Smooth muscle cell (in vitro differentiated cells): ENCODE measurements around the gene AGO4. TPM values are rescaled to one million over a fixed set of nuclear protein-coding genes. Genes with fewer than 3 reads are reported as not detected.

Source experiments
- DNase-seq: peaks from one replicate; lab custom pipeline; 2025; ENCODE audit not compliant: unreplicated experiment; lab: John Stamatoyannopoulos, UW
- H2AFZ ChIP-seq: fragments of 200-600 bp; sonication (generic); 2 replicates; pipeline ENCODE4 v1.6.0; 2016; ENCODE audit warnings: antibody characterized with exemption, low read depth, mild to moderate bottlenecking
- H3F3A ChIP-seq: fragments of 200-600 bp; sonication (generic); 2 replicates; pipeline ENCODE4 v1.6.0; 2017; ENCODE audit warnings: antibody characterized with exemption, low read depth
- H3K27ac ChIP-seq: fragments of 200-600 bp; sonication (generic); 2 replicates; pipeline ENCODE4 v1.5.1; 2016; ENCODE audit warnings: low read depth, mild to moderate bottlenecking
- H3K27me3 ChIP-seq: fragments of 200-600 bp; sonication (generic); 2 replicates; pipeline ENCODE4 v1.6.1; 2016; ENCODE audit warnings: low read depth, mild to moderate bottlenecking
- H3K36me3 ChIP-seq: fragments of 200-600 bp; sonication (generic); 2 replicates; pipeline ENCODE4 v1.5.1; 2016; ENCODE audit warnings: low read depth
- H3K4me1 ChIP-seq: fragments of 200-600 bp; sonication (generic); 2 replicates; pipeline ENCODE4 v1.5.1; 2016; ENCODE audit warnings: low read depth
- H3K4me2 ChIP-seq: fragments of 200-600 bp; sonication (generic); 2 replicates; pipeline ENCODE4 v1.6.0; 2016; ENCODE audit warnings: mild to moderate bottlenecking
- H3K4me3 ChIP-seq: fragments of 200-600 bp; sonication (generic); 2 replicates; pipeline ENCODE4 v1.5.1; 2016; ENCODE audit warnings: mild to moderate bottlenecking
- H3K79me2 ChIP-seq: fragments of 200-600 bp; sonication (generic); 2 replicates; pipeline ENCODE4 v1.6.0; 2016; ENCODE audit warnings: low read depth, mild to moderate bottlenecking
- H3K9ac ChIP-seq: fragments of 200-600 bp; sonication (generic); 2 replicates; pipeline ENCODE4 v1.6.0; 2016; ENCODE audit warnings: low read depth
- H3K9me3 ChIP-seq: fragments of 200-600 bp; sonication (generic); replicated peaks from 2 replicates; pipeline ENCODE4 v1.5.1; 2016; ENCODE audit warnings: low read depth
- H4K20me1 ChIP-seq: fragments of 200-600 bp; sonication (generic); 2 replicates; pipeline ENCODE4 v1.6.0; 2016; ENCODE audit warnings: low read depth
- CTCF ChIP-seq: fragments of 200-600 bp; sonication (generic); IDR thresholded peaks from 2 replicates; pipeline ENCODE4 v1.5.1; 2017; ENCODE audit warnings: borderline replicate concordance, mild to moderate bottlenecking, antibody characterized with exemption; ENCODE audit not compliant: insufficient read depth, poor library complexity, severe bottlenecking
- WGBS: methylation state at CpG from one replicate; pipeline ENCODE4 v1.1.7; 2016; ENCODE audit warnings: low lambda C conversion rate; 5-methylcytosine and 5-hydroxymethylcytosine counted together
- polyA plus RNA-seq: library from polyadenylated mRNA; unstranded; fragments of >200 nt; fragmentation: Nextera tagmentation; extraction: Ambion mirVana; gene quantifications from 2 replicates; pipeline ENCODE4 v1.2.1, GENCODE V29; 2016
- total RNA-seq: library from RNA; depleted of rRNA; stranded (reverse); fragments of >200 nt; gene quantifications from 2 replicates; pipeline ENCODE4 v1.2.3, GENCODE V29; 2014

The AGO4 gene
- total and polyA plus RNA-seq, 2 experiments from 2014 or later = 5.8 to 10.7 TPM

- Histone ChIP-seq H3K4me2 (no peak overlapping the region), H3F3A (no peaks in the 10 kb centered on the region), H3K4me3 (no peak overlapping the region), H2AFZ (no peak overlapping the region), H3K9me3 (no peaks in the 10 kb centered on the region), H3K4me1 (no peaks in the 10 kb centered on the region), H4K20me1 (peaks cover 16% of the 10 kb centered on the region), H3K27ac (no peak overlapping the region), H3K36me3 (peaks cover 22% of the 10 kb centered on the region), H3K79me2 (peaks cover 4% of the 10 kb centered on the region), H3K9ac (no peak overlapping the region), H3K27me3 (no peaks in the 10 kb centered on the region)
- no peak for DNase-seq
- TF ChIP-seq CTCF = no peak
- WGBS = 81% methylated on average over 1 of the region's 1 CpG
Observed at GRCh38 chr1:35825255-35825654, 17.4 kb downstream of the AGO4 start.

- no peak for TF ChIP-seq CTCF
- Histone ChIP-seq H3K27me3 (no peaks in the 10 kb centered on the region), H3F3A (no peaks in the 10 kb centered on the region), H3K4me1 (no peaks in the 10 kb centered on the region), H3K27ac (no peak overlapping the region), H3K4me2 (no peak overlapping the region), H3K36me3 (peaks cover 12% of the 10 kb centered on the region), H3K79me2 (no peaks in the 10 kb centered on the region), H2AFZ (no peak overlapping the region), H4K20me1 (no peaks in the 10 kb centered on the region), H3K4me3 (no peak overlapping the region), H3K9me3 (no peaks in the 10 kb centered on the region), H3K9ac (no peak overlapping the region)
- WGBS = 95% methylated on average over 2 of the region's 2 CpGs
- DNase-seq = no peak
Observed at GRCh38 chr1:35832276-35832905, 24.6 kb downstream of the AGO4 start.

- DNase-seq = no peak
- Histone ChIP-seq H3K9me3 (no peaks in the 10 kb centered on the region), H4K20me1 (no peaks in the 10 kb centered on the region), H3F3A (no peaks in the 10 kb centered on the region), H3K79me2 (no peaks in the 10 kb centered on the region), H3K36me3 (peaks cover 12% of the 10 kb centered on the region), H3K9ac (no peak overlapping the region), H3K27me3 (no peaks in the 10 kb centered on the region), H3K27ac (no peak overlapping the region), H2AFZ (no peak overlapping the region), H3K4me1 (no peaks in the 10 kb centered on the region), H3K4me2 (no peak overlapping the region), H3K4me3 (no peak overlapping the region)
- WGBS = 94% methylated on average over 2 of the region's 2 CpGs
- no peak for TF ChIP-seq CTCF
Observed at GRCh38 chr1:35833395-35833794, 25.6 kb downstream of the AGO4 start.

- no peak for TF ChIP-seq CTCF
- H3F3A ChIP-seq = no peaks in the 10 kb centered on the region
- peaks cover 12% of the 10 kb centered on the region for H3K36me3 ChIP-seq
- no peak overlapping the region for H3K9ac ChIP-seq
- H2AFZ ChIP-seq = no peak overlapping the region
- no peaks in the 10 kb centered on the region for H3K27me3 ChIP-seq
- H3K4me2 ChIP-seq = no peak overlapping the region
- no peaks in the 10 kb centered on the region for H3K79me2 ChIP-seq
- no peak overlapping the region for H3K27ac ChIP-seq
- no peaks in the 10 kb centered on the region for H3K4me1 ChIP-seq
- no peak overlapping the region for H3K4me3 ChIP-seq
- WGBS = 86% methylated on average over 2 of the region's 2 CpGs
- H3K9me3 ChIP-seq = no peaks in the 10 kb centered on the region
- no peak for DNase-seq
- no peaks in the 10 kb centered on the region for H4K20me1 ChIP-seq
Observed at GRCh38 chr1:35834218-35834617, 26.4 kb downstream of the AGO4 start.
